ENCODE measurements around the gene MYOC. TPM values are rescaled to one million over a fixed set of nuclear protein-coding genes. Genes with fewer than 3 reads are reported as not detected.

The MYOC gene
- total RNA-seq, 2 experiments from 2014 or later, result not detected

DNA sequence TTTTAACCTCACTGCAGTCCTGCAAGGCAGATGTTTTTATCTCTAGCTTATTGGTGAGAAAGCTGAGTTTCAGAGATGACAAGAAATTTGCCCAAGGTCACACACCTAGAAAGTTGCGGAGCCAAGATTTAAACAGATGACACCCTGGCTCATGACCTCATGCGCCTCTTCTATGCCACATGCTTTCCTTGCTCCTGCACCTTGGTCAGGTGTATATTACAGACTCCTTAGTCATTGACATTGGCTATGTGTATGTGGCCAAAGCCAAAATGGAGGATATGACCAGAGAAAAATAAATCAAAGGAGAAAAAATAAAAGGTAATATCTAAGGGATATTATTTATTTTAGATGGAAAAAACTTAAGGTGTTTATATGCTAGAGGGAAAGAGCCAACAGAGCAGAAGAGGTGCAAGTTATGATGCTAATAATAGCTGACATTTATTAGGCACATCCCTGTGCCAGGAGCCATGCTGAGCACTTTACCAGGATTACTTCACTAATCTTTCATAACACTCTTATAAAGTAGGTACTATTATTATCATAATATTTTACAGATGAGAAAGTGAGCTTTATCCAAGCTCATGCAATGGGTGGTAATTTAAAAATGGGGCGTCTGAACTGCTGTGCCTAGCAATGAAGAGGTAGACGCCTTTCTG lies 13.8 kb upstream of the MYOC start:
- no peaks in the 10 kb centered on the region for H3K9me3 ChIP-seq (ENCODE audit: control insufficient read depth in 1 of 2, insufficient read depth in 1 of 2, low read length in 2 of 2)
- H3K4me3 Mint-ChIP-seq, result no peak overlapping the region
- no peaks in the 10 kb centered on the region for H3K9me3 Mint-ChIP-seq
- ATAC-seq (ENCODE audit: poor library complexity), result no peak
- H3K36me3 ChIP-seq (ENCODE audit: insufficient read depth, low read length), result no peaks in the 10 kb centered on the region
- no peaks in the 10 kb centered on the region for H3K4me1 ChIP-seq (ENCODE audit: insufficient read depth, low read length)
- no peak overlapping the region for H3K4me3 ChIP-seq (ENCODE audit: low read length)
- no peak overlapping the region for H3K27ac Mint-ChIP-seq
- H3K27ac ChIP-seq (ENCODE audit: low read depth in 1 of 2, low read length in 2 of 2), result no peak overlapping the region
- H3K4me1 Mint-ChIP-seq (ENCODE audit: low read depth), result no peaks in the 10 kb centered on the region
- TF ChIP-seq, protein P1, sequence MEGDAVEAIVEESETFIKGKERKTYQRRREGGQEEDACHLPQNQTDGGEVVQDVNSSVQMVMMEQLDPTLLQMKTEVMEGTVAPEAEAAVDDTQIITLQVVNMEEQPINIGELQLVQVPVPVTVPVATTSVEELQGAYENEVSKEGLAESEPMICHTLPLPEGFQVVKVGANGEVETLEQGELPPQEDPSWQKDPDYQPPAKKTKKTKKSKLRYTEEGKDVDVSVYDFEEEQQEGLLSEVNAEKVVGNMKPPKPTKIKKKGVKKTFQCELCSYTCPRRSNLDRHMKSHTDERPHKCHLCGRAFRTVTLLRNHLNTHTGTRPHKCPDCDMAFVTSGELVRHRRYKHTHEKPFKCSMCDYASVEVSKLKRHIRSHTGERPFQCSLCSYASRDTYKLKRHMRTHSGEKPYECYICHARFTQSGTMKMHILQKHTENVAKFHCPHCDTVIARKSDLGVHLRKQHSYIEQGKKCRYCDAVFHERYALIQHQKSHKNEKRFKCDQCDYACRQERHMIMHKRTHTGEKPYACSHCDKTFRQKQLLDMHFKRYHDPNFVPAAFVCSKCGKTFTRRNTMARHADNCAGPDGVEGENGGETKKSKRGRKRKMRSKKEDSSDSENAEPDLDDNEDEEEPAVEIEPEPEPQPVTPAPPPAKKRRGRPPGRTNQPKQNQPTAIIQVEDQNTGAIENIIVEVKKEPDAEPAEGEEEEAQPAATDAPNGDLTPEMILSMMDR (IDR thresholded peaks at IDR 0.05), result no peak
- DNase-seq, result no peak
- ChIA-PET CTCF (interaction anchor here (1.2 kb wide), 1 partner anchor 16 kb away, joined by 3 read pairs; no protein-coding TSS in a partner anchor), POLR2A (no interaction called here)
- intact Hi-C loops (cut with DNase I, micrococcal nuclease), result no loop called here
- H3K36me3 Mint-ChIP-seq (ENCODE audit: low read depth), result no peaks in the 10 kb centered on the region
- H3K27me3 Mint-ChIP-seq, result peaks cover 6% of the 10 kb centered on the region
- H3K27me3 ChIP-seq (ENCODE audit: control insufficient read depth in 1 of 2, insufficient read depth in 2 of 2, low read length in 2 of 2), result peaks cover 0 to 4% of the 10 kb centered on the region in 2 experiments

DNA sequence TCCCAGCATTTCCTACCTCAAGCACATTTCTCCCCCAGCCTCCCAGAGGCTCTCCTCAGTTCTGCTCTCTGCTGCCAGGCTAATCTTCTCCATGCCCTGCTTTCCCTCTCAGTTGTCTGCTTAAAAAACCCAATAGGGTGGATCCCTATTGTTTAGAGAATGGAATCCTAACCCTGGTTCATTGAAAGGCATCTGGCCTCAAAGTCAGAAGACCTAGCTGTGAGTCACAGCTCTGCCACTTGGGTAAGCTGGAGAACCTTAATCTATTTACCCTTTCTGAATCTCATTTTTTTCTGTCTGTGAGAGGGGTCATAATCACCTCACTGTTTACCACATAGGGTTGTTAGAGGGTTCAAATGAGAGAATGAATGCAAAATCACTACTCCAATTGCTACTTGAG lies 12.5 kb upstream of the MYOC start:
- H3K27ac Mint-ChIP-seq, result no peak overlapping the region
- no peak overlapping the region for H3K27ac ChIP-seq (ENCODE audit: low read depth in 1 of 2, low read length in 2 of 2)
- no peaks in the 10 kb centered on the region for H3K36me3 ChIP-seq (ENCODE audit: insufficient read depth, low read length)
- no peak overlapping the region for H3K4me3 Mint-ChIP-seq
- H3K9me3 ChIP-seq (ENCODE audit: control insufficient read depth in 1 of 2, insufficient read depth in 1 of 2, low read length in 2 of 2), result no peaks in the 10 kb centered on the region
- no peaks in the 10 kb centered on the region for H3K4me1 ChIP-seq (ENCODE audit: insufficient read depth, low read length)
- H3K9me3 Mint-ChIP-seq, result no peaks in the 10 kb centered on the region
- no peak overlapping the region for H3K4me3 ChIP-seq (ENCODE audit: low read length)
- intact Hi-C loops (cut with DNase I, micrococcal nuclease), result no loop called here
- peaks cover 0 to 4% of the 10 kb centered on the region in 2 experiments for H3K27me3 ChIP-seq (ENCODE audit: control insufficient read depth in 1 of 2, insufficient read depth in 2 of 2, low read length in 2 of 2)
- peaks cover 6% of the 10 kb centered on the region for H3K27me3 Mint-ChIP-seq
- POLR2A ChIA-PET, result no interaction called here
- DNase-seq, result no peak
- TF ChIP-seq, protein P1 (IDR thresholded peaks at IDR 0.05), result no peak
- ATAC-seq (ENCODE audit: poor library complexity), result no peak
- no peaks in the 10 kb centered on the region for H3K36me3 Mint-ChIP-seq (ENCODE audit: low read depth)
- CTCF ChIA-PET, result no interaction called here
- H3K4me1 Mint-ChIP-seq (ENCODE audit: low read depth), result no peaks in the 10 kb centered on the region

DNA sequence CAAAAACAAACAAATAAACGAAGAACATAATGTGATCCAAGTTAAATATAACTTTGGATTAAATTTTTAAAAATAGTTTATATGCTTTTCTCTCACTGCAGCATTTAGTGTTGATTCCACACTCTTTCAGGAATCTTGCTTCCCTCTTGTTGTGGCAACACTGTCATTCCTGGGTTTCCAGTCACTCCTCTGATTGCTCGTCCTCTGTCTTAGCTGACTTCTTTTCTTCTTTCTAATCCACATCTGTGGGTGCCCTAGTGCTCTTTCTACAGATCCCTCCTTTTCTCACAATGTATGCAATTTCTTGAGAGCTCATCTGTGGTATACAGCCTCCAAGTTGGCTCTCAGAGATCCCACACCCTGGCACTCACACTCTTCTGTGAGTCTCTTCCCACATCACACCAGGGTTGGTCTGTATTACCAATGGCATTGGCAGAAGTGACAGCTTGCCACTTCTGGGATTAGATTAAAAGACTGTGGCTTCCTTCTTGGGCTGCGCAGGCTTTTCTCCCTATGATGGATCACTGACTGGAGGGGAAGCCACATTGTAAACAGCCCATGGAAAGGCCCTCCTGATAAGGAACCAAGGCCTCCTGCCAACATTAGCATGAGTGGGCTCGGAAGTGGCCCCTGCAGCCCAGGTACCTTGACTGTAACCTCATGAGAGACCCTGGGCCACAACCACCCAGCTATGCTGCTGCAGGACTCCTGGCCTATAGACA lies 11.5 kb upstream of the MYOC start:
- POLR2A ChIA-PET, result no interaction called here
- H3K4me3 Mint-ChIP-seq, result no peak overlapping the region

More for the DNA sequence above, 11.5 kb upstream of the MYOC start:
- H3K27me3 Mint-ChIP-seq, result peaks cover 6% of the 10 kb centered on the region
- H3K36me3 ChIP-seq (ENCODE audit: insufficient read depth, low read length), result no peaks in the 10 kb centered on the region
- H3K27ac ChIP-seq (ENCODE audit: low read depth in 1 of 2, low read length in 2 of 2), result no peak overlapping the region
- no peaks in the 10 kb centered on the region for H3K9me3 ChIP-seq (ENCODE audit: control insufficient read depth in 1 of 2, insufficient read depth in 1 of 2, low read length in 2 of 2)
- no peak overlapping the region for H3K27ac Mint-ChIP-seq
- DNase-seq, result no peak
- TF ChIP-seq, protein P1 (IDR thresholded peaks at IDR 0.05), result no peak
- no peak overlapping the region for H3K4me3 ChIP-seq (ENCODE audit: low read length)
- H3K9me3 Mint-ChIP-seq, result no peaks in the 10 kb centered on the region
- ATAC-seq (ENCODE audit: poor library complexity), result no peak
- no peaks in the 10 kb centered on the region for H3K4me1 Mint-ChIP-seq (ENCODE audit: low read depth)
- no peaks in the 10 kb centered on the region for H3K36me3 Mint-ChIP-seq (ENCODE audit: low read depth)
- intact Hi-C loops (cut with DNase I, micrococcal nuclease), result no loop called here
- CTCF ChIA-PET, result no interaction called here
- no peaks in the 10 kb centered on the region for H3K4me1 ChIP-seq (ENCODE audit: insufficient read depth, low read length)
- peaks cover 0 to 4% of the 10 kb centered on the region in 2 experiments for H3K27me3 ChIP-seq (ENCODE audit: control insufficient read depth in 1 of 2, insufficient read depth in 2 of 2, low read length in 2 of 2)

Measured in CD4-positive, alpha-beta T cell (primary cell).